SU-DHL-6 (cell line): ENCODE measurements around the gene HOXC6.

Source experiments
- H2AFZ ChIP-seq: fragments of 200-600 bp; sonication (generic); 2 replicates; pipeline ENCODE4 v1.6.1; 2014; ENCODE audit warnings: low read depth, mild to moderate bottlenecking, moderate library complexity, mixed read lengths, antibody characterized with exemption, low read length; ENCODE audit not compliant: severe bottlenecking
- H3F3A ChIP-seq: fragments of 200-600 bp; shearing (Covaris generic); 2 replicates; pipeline ENCODE4 v1.6.0; 2016; ENCODE audit warnings: antibody characterized with exemption, mild to moderate bottlenecking; ENCODE audit not compliant: insufficient read depth
- H3K27ac ChIP-seq: fragments of 200-600 bp; sonication (generic); 2 replicates; pipeline ENCODE4 v1.5.1; 2016; ENCODE audit warnings: low read depth, mild to moderate bottlenecking, low read length, moderate library complexity, mixed read lengths
- H3K27me3 ChIP-seq: fragments of 200-600 bp; sonication (generic), shearing (Covaris generic); 2 replicates; pipeline ENCODE4 v1.6.0; 2014; ENCODE audit warnings: mild to moderate bottlenecking, low read length
- H3K36me3 ChIP-seq: fragments of 200-600 bp; sonication (generic); 2 replicates; pipeline ENCODE4 v1.6.1; 2014; ENCODE audit warnings: mild to moderate bottlenecking, low read length, mixed read lengths
- H3K4me2 ChIP-seq: fragments of 300-600, 200-600 bp; shearing (Covaris generic), sonication (generic); 2 replicates; pipeline ENCODE4 v1.6.0; 2014; ENCODE audit warnings: low read length, low read depth, mild to moderate bottlenecking; ENCODE audit not compliant: poor library complexity, severe bottlenecking
- H3K4me3 ChIP-seq: fragments of 200-600 bp; sonication (generic); 2 replicates; pipeline ENCODE4 v1.5.1; 2014; ENCODE audit warnings: antibody characterized with exemption, low read length, mild to moderate bottlenecking, mixed read lengths; ENCODE audit not compliant: insufficient read depth, poor library complexity, severe bottlenecking
- H3K79me2 ChIP-seq: fragments of 200-600 bp; sonication (generic); 2 replicates; pipeline ENCODE4 v1.6.1; 2014; ENCODE audit warnings: mild to moderate bottlenecking, low read length, moderate library complexity; ENCODE audit not compliant: insufficient read depth
- H3K9ac ChIP-seq: fragments of 200-600 bp; sonication (generic); 2 replicates; pipeline ENCODE4 v1.7.0; 2014; ENCODE audit warnings: mild to moderate bottlenecking, low read length
- H3K9me2 ChIP-seq: fragments of 200-600 bp; sonication (generic); replicated peaks from 2 replicates; pipeline ENCODE4 v1.6.1; 2014; ENCODE audit warnings: low read length; ENCODE audit not compliant: insufficient read depth
- H3K9me3 ChIP-seq: fragments of 200-600 bp; sonication (generic); 2 replicates; pipeline ENCODE4 v1.6.1; 2014; ENCODE audit warnings: low read length, mixed read lengths; ENCODE audit not compliant: insufficient read depth
- H4K20me1 ChIP-seq: fragments of 200-600 bp; sonication (generic); 2 replicates; pipeline ENCODE4 v1.6.1; 2014; ENCODE audit warnings: low read depth, mild to moderate bottlenecking, antibody characterized with exemption, low read length, moderate library complexity, mixed read lengths
- CTCF ChIP-seq: fragments of 200-600 bp; sonication (generic); IDR thresholded peaks from one replicate; pipeline ENCODE4 v1.5.1; 2017; ENCODE audit warnings: antibody characterized with exemption, mild to moderate bottlenecking, low read length, moderate library complexity; ENCODE audit not compliant: insufficient read depth, poor library complexity, severe bottlenecking
- EZH2phosphoT487 ChIP-seq: fragments of 200-600 bp; sonication (generic), shearing (Covaris generic); conservative IDR thresholded peaks from 2 replicates; pipeline ENCODE4 v1.6.1; 2018; ENCODE audit warnings: mild to moderate bottlenecking, antibody characterized with exemption, low read length, moderate library complexity, mixed read lengths

HOXC6 gene

GRCh38 chr12:54060174-54060974 lies 32.1 kb downstream of the HOXC6 start:
- H3K4me3 ChIP-seq = no peak overlapping the region
- H3K4me2 ChIP-seq = no peak overlapping the region
- no peaks in the 10 kb centered on the region for H3K36me3 ChIP-seq
- H3K27me3 ChIP-seq = no peaks in the 10 kb centered on the region
- H3K27ac ChIP-seq = no peak overlapping the region
- H3F3A ChIP-seq = no peaks in the 10 kb centered on the region
- H3K9me2 ChIP-seq = no peaks in the 10 kb centered on the region
- H2AFZ ChIP-seq = no peak overlapping the region
- TF ChIP-seq EZH2phosphoT487 (no peak), CTCF (no peak)
- H3K9me3 ChIP-seq = no peaks in the 10 kb centered on the region
- no peaks in the 10 kb centered on the region for H4K20me1 ChIP-seq
- H3K9ac ChIP-seq = no peak overlapping the region
- no peaks in the 10 kb centered on the region for H3K79me2 ChIP-seq

- no peak overlapping the region for H3K9ac ChIP-seq
- no peaks in the 10 kb centered on the region for H3K79me2 ChIP-seq
- H3K9me3 ChIP-seq = no peaks in the 10 kb centered on the region
- H3K4me2 ChIP-seq = no peak overlapping the region
- TF ChIP-seq CTCF (no peak), EZH2phosphoT487 (no peak)
- H3K9me2 ChIP-seq = no peaks in the 10 kb centered on the region
- no peak overlapping the region for H2AFZ ChIP-seq
- H3K27me3 ChIP-seq = no peaks in the 10 kb centered on the region
- no peak overlapping the region for H3K4me3 ChIP-seq
- H3K27ac ChIP-seq = no peak overlapping the region
- no peaks in the 10 kb centered on the region for H4K20me1 ChIP-seq
- H3F3A ChIP-seq = no peaks in the 10 kb centered on the region
- H3K36me3 ChIP-seq = no peaks in the 10 kb centered on the region
Observed at GRCh38 chr12:54060975-54061778, 32.9 kb downstream of the HOXC6 start.

- no peaks in the 10 kb centered on the region for H3K27me3 ChIP-seq
- H3K9me3 ChIP-seq = no peaks in the 10 kb centered on the region
- no peak overlapping the region for H3K4me3 ChIP-seq
- H3K36me3 ChIP-seq = no peaks in the 10 kb centered on the region
- no peak overlapping the region for H2AFZ ChIP-seq
- no peaks in the 10 kb centered on the region for H4K20me1 ChIP-seq
- no peaks in the 10 kb centered on the region for H3K79me2 ChIP-seq
- no peak overlapping the region for H3K9ac ChIP-seq
- H3K27ac ChIP-seq = no peak overlapping the region
- TF ChIP-seq EZH2phosphoT487 (no peak), CTCF (no peak)
- no peaks in the 10 kb centered on the region for H3F3A ChIP-seq
- H3K4me2 ChIP-seq = no peak overlapping the region
- no peaks in the 10 kb centered on the region for H3K9me2 ChIP-seq
Observed at GRCh38 chr12:54065677-54066076, 37.4 kb downstream of the HOXC6 start.
